Measurements from ENCODE around the gene IP6K1. TPM values are rescaled to one million over a fixed set of nuclear protein-coding genes. Genes with fewer than 3 reads are reported as not detected.
A peak's percentile ranks its signal among the peaks of the same experiment; 100 is the strongest.

The IP6K1 gene
- total and polyA plus RNA-seq, 4 donors = 9.4 to 40.2 (median 28.0) TPM

DNA sequence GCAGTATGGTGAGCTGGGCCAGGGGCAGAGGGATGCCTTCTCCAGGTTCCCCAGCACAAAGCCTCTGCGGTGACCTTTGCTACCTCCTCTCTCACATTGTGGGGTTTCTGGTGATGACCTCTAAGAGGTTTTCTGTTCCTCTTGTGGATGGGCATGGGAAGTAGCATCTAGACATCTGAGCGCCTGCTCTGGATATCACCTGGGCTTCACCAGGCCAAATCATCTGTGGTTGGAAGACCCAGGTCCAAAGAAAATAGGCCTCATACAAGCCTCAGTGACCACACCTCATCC, 105.2 kb downstream of the IP6K1 start:
- H3K9me3 ChIP-seq (ENCODE audit: control insufficient read depth, low read length) = no peaks in the 10 kb centered on the region
- H3K4me3 ChIP-seq (ENCODE audit: low read length in 2 of 2) = no peak overlapping the region
- no peak overlapping the region for H3K27ac ChIP-seq (ENCODE audit: low read depth in 1 of 2, low read length in 2 of 2)
- intact Hi-C loops (cut with DNase I) = no loop called here
- no peak for ATAC-seq (ENCODE audit: low FRiP score)
- no peak for DNase-seq
- H3K27me3 ChIP-seq (ENCODE audit: control insufficient read depth in 1 of 2, insufficient read depth in 2 of 2, low read length in 1 of 2) = no peaks in the 10 kb centered on the region
- H3K36me3 ChIP-seq (ENCODE audit: control insufficient read depth in 1 of 2, insufficient read depth in 2 of 2, low read length in 1 of 2) = peaks cover 0 to 9% of the 10 kb centered on the region in 2 donors
- WGBS, 2 donors = 94 to 98% methylated on average over 2 of the region's 2 CpGs
- no peaks in the 10 kb centered on the region for H3K4me1 ChIP-seq (ENCODE audit: control insufficient read depth in 1 of 2, insufficient read depth in 2 of 2, low read length in 2 of 2)

DNA sequence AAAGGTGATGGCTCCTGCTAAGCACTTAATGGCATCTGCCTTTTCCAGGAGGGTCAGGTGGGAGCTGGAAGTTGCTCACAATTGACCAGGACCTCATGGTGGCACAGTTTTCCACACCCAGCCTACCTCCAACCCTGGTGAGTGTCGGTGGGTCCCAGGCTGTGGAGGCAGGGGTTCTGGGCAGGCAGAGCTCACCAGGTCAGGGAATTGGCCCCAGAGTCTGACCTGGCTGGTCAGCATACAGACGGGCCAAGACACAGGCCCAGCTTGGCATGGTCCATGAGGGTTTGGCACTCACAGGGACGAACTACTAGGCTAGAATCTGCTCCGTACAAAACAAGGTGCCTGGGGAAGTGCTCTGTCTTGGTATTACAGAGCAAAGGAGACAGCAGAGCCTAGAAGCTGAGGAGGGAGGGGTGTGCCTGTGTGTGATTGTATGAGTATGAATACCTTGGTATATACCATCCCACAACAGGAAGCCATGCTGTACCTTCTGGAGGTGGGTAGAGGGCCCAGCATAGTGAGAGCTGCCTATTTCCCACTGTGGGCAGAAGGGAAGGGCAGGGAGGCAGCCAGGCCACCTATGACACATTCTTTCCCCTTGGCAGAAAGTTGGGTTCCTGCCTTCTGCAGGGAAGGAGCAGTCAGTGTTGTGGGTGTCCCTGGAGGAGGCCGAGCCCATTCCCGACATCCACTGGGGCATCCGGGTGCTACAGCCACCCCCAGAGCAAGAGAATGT, 105.7 kb downstream of the IP6K1 start:
- Histone ChIP-seq H3K4me1 (ENCODE audit: control insufficient read depth in 1 of 2, insufficient read depth in 2 of 2, low read length in 2 of 2) (no peaks in the 10 kb centered on the region), H3K36me3 (ENCODE audit: control insufficient read depth in 1 of 2, insufficient read depth in 2 of 2, low read length in 1 of 2) (peaks cover 0 to 9% of the 10 kb centered on the region in 2 donors), H3K27me3 (ENCODE audit: control insufficient read depth in 1 of 2, insufficient read depth in 2 of 2, low read length in 1 of 2) (no peaks in the 10 kb centered on the region), H3K27ac (ENCODE audit: low read depth in 1 of 2, low read length in 2 of 2) (no peak overlapping the region), H3K4me3 (ENCODE audit: low read length in 2 of 2) (no peak overlapping the region), H3K9me3 (ENCODE audit: control insufficient read depth, low read length) (no peaks in the 10 kb centered on the region)
- ATAC-seq (ENCODE audit: low FRiP score) = no peak
- intact Hi-C loops (cut with DNase I) = no loop called here
- 69 to 74% methylated on average over 7 of the region's 7 CpGs for WGBS, 2 donors
- DNase-seq = no peak

GRCh38 chr3:49675912-49676311, 110.4 kb downstream of the IP6K1 start:
- WGBS, 2 donors = 90 to 96% methylated on average over 11 of the region's 11 CpGs

GRCh38 chr3:49674497-49674983, 111.8 kb downstream of the IP6K1 start:
- H3K4me1 ChIP-seq (ENCODE audit: control insufficient read depth in 1 of 2, insufficient read depth in 2 of 2, low read length in 2 of 2) = no peaks in the 10 kb centered on the region
- intact Hi-C loops (cut with DNase I) = loop anchor here (5.0 kb wide), 2 partner anchors 117 to 122 kb away; partner anchors contain the start of gene BSN (in 1 of the 2)
- peak overlapping the region; percentile 23 to 85 for H3K4me3 ChIP-seq (ENCODE audit: low read length in 2 of 2)
- ATAC-seq (ENCODE audit: low FRiP score) = no peak
- H3K9me3 ChIP-seq (ENCODE audit: control insufficient read depth, low read length) = no peaks in the 10 kb centered on the region
- peak in 1 of 2 donors; percentile 64 for DNase-seq
- peak overlapping the region in 1 of 2 donors; percentile 1 for H3K27ac ChIP-seq (ENCODE audit: low read depth in 1 of 2, low read length in 2 of 2)
- WGBS, 2 donors = 3 to 4% methylated on average over 34 of the region's 34 CpGs
- H3K27me3 ChIP-seq (ENCODE audit: control insufficient read depth in 1 of 2, insufficient read depth in 2 of 2, low read length in 1 of 2) = no peaks in the 10 kb centered on the region
- peaks cover 0 to 4% of the 10 kb centered on the region in 2 donors for H3K36me3 ChIP-seq (ENCODE audit: control insufficient read depth in 1 of 2, insufficient read depth in 2 of 2, low read length in 1 of 2)

More at GRCh38 chr3:49675912-49676311, 110.4 kb downstream of the IP6K1 start:
- no peak overlapping the region for H3K4me3 ChIP-seq (ENCODE audit: low read length in 2 of 2)
- ATAC-seq (ENCODE audit: low FRiP score) = no peak
- H3K36me3 ChIP-seq (ENCODE audit: control insufficient read depth in 1 of 2, insufficient read depth in 2 of 2, low read length in 1 of 2) = peaks cover 0 to 6% of the 10 kb centered on the region in 2 donors
- no peak overlapping the region for H3K27ac ChIP-seq (ENCODE audit: low read depth in 1 of 2, low read length in 2 of 2)
- no peaks in the 10 kb centered on the region for H3K27me3 ChIP-seq (ENCODE audit: control insufficient read depth in 1 of 2, insufficient read depth in 2 of 2, low read length in 1 of 2)
- no peak for DNase-seq
- H3K9me3 ChIP-seq (ENCODE audit: control insufficient read depth, low read length) = no peaks in the 10 kb centered on the region
- no peaks in the 10 kb centered on the region for H3K4me1 ChIP-seq (ENCODE audit: control insufficient read depth in 1 of 2, insufficient read depth in 2 of 2, low read length in 2 of 2)
- intact Hi-C loops (cut with DNase I) = no loop called here

Small RNA genes within 50 kb of the gene (microRNA-seq; reads per million reads assigned to microRNA genes)
- gene MIR5193 = 0 to 0.99 reads per million in 2 donors

Other genes with a start within 250 kb of the IP6K1 start
- under 1 TPM; 0.42 to 0.75 TPM for gene BSN, start 232.1 kb downstream of the IP6K1 start, total RNA-seq
- gene BSN, start 232.1 kb downstream of the IP6K1 start, polyA plus RNA-seq = under 1 TPM in 1 of 2 donors, not detected in 1; 0.08 TPM
- 10 to 100 TPM; 51.7 to 53.6 TPM for gene APEH, start 112.2 kb downstream of the IP6K1 start, total RNA-seq
- 10 to 100 TPM; 30.3 to 47.2 TPM for gene APEH, start 112.2 kb downstream of the IP6K1 start, polyA plus RNA-seq
- gene MST1, start 97.1 kb downstream of the IP6K1 start, total RNA-seq = 10 to 100 TPM in 1 of 2 donors, 1 to 10 TPM in 1; 5.3 to 16.9 TPM
- 10 to 100 TPM in 1 of 2 donors, 1 to 10 TPM in 1; 4.5 to 64.7 TPM for gene MST1, start 97.1 kb downstream of the IP6K1 start, polyA plus RNA-seq
- 10 to 100 TPM; 34.7 to 38.1 TPM for gene RNF123, start 97.0 kb downstream of the IP6K1 start, total RNA-seq
- 10 to 100 TPM; 12.5 to 29.8 TPM for gene RNF123, start 97.0 kb downstream of the IP6K1 start, polyA plus RNA-seq
- gene AMIGO3, start 66.9 kb downstream of the IP6K1 start, total RNA-seq = not detected
- gene AMIGO3, start 66.9 kb downstream of the IP6K1 start, polyA plus RNA-seq = 1 to 10 TPM in 1 of 2 donors, not detected in 1; 1.1 TPM
- 10 to 100 TPM; 29.2 to 39.6 TPM for gene GMPPB, start 62.6 kb downstream of the IP6K1 start, total RNA-seq
- gene GMPPB, start 62.6 kb downstream of the IP6K1 start, polyA plus RNA-seq = 10 to 100 TPM; 13.4 to 24.6 TPM
- 1 to 10 TPM in 1 of 2 donors, under 1 TPM in 1; 0.26 to 1.1 TPM for gene CDHR4, start 13.3 kb upstream of the IP6K1 start, total RNA-seq
- 1 to 10 TPM in 1 of 2 donors, not detected in 1; 5.0 TPM for gene CDHR4, start 13.3 kb upstream of the IP6K1 start, polyA plus RNA-seq
- gene INKA1, start 16.7 kb upstream of the IP6K1 start, total RNA-seq = 1 to 10 TPM; 5.5 to 8.8 TPM
- 10 to 100 TPM; 12.1 to 12.2 TPM for gene INKA1, start 16.7 kb upstream of the IP6K1 start, polyA plus RNA-seq
- 100 to 1,000 TPM in 1 of 2 donors, 10 to 100 TPM in 1; 45.2 to 102 TPM for gene UBA7, start 27.4 kb upstream of the IP6K1 start, total RNA-seq
- 100 to 1,000 TPM in 1 of 2 donors, 10 to 100 TPM in 1; 34.7 to 199 TPM for gene UBA7, start 27.4 kb upstream of the IP6K1 start, polyA plus RNA-seq
- 1 to 10 TPM in 1 of 2 donors, under 1 TPM in 1; 0.94 to 2.6 TPM for gene TRAIP, start 70.0 kb upstream of the IP6K1 start, total RNA-seq
- gene TRAIP, start 70.0 kb upstream of the IP6K1 start, polyA plus RNA-seq = 1 to 10 TPM in 1 of 2 donors, under 1 TPM in 1; 0.63 to 3.1 TPM
- not detected for gene CAMKV, start 83.4 kb upstream of the IP6K1 start, total RNA-seq
- gene CAMKV, start 83.4 kb upstream of the IP6K1 start, polyA plus RNA-seq = not detected
- 10 to 100 TPM in 1 of 2 donors, 1 to 10 TPM in 1; 2.7 to 13.1 TPM for gene MST1R, start 117.3 kb upstream of the IP6K1 start, total RNA-seq
- 1 to 10 TPM; 7.4 to 7.6 TPM for gene MST1R, start 117.3 kb upstream of the IP6K1 start, polyA plus RNA-seq
- gene MON1A, start 143.3 kb upstream of the IP6K1 start, total RNA-seq = 1 to 10 TPM; 7.5 to 9.6 TPM
- gene MON1A, start 143.3 kb upstream of the IP6K1 start, polyA plus RNA-seq = 10 to 100 TPM in 1 of 2 donors, 1 to 10 TPM in 1; 8.9 to 11.4 TPM
- gene RBM6, start 153.6 kb upstream of the IP6K1 start, total RNA-seq = 100 to 1,000 TPM; 103 to 154 TPM
- 100 to 1,000 TPM in 1 of 2 donors, 10 to 100 TPM in 1; 47.0 to 271 TPM for gene RBM6, start 153.6 kb upstream of the IP6K1 start, polyA plus RNA-seq

All from aorta (tissue), 5 donors.